Right atrium auricular region (tissue), 2 donors: ENCODE results near the gene PLCH1. TPM values are rescaled to one million over a fixed set of nuclear protein-coding genes. Genes with fewer than 3 reads are reported as not detected.

Source experiments
- DNase-seq: peaks from one replicate; pipeline ENCODE4 v3.0.0-alpha.2; 2019; ENCODE audit warnings: low spot score
- H3K27ac ChIP-seq, 2 donors: fragments of 200-600 bp; sonication (generic); 1 replicate in 1 of 2; 2 replicates in 1 of 2; pipeline ENCODE4 v1.5.1; 2016 to 2019
- H3K27me3 ChIP-seq, 2 donors: fragments of 200-600 bp; sonication (generic); one replicate each; pipeline versions ENCODE4 v1.5.1 to v1.6.0; 2017 to 2019
- H3K36me3 ChIP-seq: fragments of 200-600 bp; sonication (generic); one replicate; pipeline ENCODE4 v1.5.1; 2016
- H3K4me1 ChIP-seq, 2 donors: fragments of 200-600 bp; sonication (generic); one replicate each; pipeline versions ENCODE4 v1.5.1 to v1.6.0; 2017 to 2019
- H3K4me3 ChIP-seq, 2 donors: fragments of 200-600 bp; sonication (generic); 1 replicate in 1 of 2; 2 replicates in 1 of 2; pipeline ENCODE4 v1.5.1; 2017 to 2019; ENCODE audit warnings: mild to moderate bottlenecking in 1 of 2, moderate library complexity in 1 of 2
- H3K9me3 ChIP-seq, 2 donors: fragments of 200-600 bp; sonication (generic); one replicate each; pipeline ENCODE4 v1.5.1; 2019
- total RNA-seq, 2 donors: library from RNA; depleted of rRNA; stranded (reverse); fragments of >200 nt; gene quantifications; one replicate each; pipeline ENCODE4 v1.1.0, GENCODE V29; 2016
- TF ChIP-seq, protein P1 (sequence below), 2 donors: fragments of 200-600 bp; sonication (generic); IDR thresholded peaks; one replicate each; pipeline ENCODE4 v1.5.1; 2019; ENCODE audit warnings: antibody characterized with exemption in 2 of 2

PLCH1 gene
- total RNA-seq, 2 donors from 2014 or later: 1.4 to 1.5 TPM

DNA sequence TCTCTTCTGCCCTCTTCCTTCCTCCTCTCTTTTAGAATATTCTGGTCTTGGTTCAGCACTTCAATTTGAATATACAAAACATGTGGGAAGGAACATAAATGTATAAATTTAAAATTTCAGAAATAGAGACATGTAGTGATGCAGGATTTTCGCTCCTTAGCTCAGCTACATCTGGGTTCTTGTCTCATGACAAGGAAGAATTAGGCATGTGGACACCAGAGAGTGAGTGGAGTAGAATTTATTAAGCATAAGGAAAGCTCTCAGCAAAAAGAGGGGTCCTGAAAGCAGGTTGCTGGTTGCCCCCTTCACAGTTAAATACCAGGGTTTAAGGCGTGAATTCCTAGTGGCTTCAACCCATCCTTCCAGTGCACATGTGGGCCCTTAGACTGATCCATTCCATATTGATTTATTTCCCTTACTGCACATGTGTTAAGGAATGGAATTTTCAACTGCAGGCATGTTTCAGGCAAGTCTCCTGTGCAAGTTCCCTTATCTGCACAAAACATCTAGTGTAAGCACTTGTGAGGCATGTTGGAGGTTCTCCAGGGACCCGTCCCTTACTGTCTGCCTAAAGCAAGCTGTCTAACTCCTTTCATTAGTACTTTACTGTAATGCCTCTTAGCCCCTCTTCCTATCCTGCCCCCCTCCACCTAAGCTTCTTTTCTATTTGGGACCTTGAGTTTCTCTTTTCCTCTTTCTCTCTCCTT, 318.2 kb downstream of the PLCH1 start:
- TF ChIP-seq, protein P1, sequence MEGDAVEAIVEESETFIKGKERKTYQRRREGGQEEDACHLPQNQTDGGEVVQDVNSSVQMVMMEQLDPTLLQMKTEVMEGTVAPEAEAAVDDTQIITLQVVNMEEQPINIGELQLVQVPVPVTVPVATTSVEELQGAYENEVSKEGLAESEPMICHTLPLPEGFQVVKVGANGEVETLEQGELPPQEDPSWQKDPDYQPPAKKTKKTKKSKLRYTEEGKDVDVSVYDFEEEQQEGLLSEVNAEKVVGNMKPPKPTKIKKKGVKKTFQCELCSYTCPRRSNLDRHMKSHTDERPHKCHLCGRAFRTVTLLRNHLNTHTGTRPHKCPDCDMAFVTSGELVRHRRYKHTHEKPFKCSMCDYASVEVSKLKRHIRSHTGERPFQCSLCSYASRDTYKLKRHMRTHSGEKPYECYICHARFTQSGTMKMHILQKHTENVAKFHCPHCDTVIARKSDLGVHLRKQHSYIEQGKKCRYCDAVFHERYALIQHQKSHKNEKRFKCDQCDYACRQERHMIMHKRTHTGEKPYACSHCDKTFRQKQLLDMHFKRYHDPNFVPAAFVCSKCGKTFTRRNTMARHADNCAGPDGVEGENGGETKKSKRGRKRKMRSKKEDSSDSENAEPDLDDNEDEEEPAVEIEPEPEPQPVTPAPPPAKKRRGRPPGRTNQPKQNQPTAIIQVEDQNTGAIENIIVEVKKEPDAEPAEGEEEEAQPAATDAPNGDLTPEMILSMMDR (IDR thresholded peaks at IDR 0.05): no peak
- DNase-seq: no peak
- Histone ChIP-seq H3K27ac (no peak overlapping the region), H3K36me3 (no peaks in the 10 kb centered on the region), H3K4me1 (no peaks in the 10 kb centered on the region), H3K4me3 (no peak overlapping the region), H3K9me3 (peaks cover 0 to 30% of the 10 kb centered on the region in 2 donors), H3K27me3 (no peaks in the 10 kb centered on the region)

DNA sequence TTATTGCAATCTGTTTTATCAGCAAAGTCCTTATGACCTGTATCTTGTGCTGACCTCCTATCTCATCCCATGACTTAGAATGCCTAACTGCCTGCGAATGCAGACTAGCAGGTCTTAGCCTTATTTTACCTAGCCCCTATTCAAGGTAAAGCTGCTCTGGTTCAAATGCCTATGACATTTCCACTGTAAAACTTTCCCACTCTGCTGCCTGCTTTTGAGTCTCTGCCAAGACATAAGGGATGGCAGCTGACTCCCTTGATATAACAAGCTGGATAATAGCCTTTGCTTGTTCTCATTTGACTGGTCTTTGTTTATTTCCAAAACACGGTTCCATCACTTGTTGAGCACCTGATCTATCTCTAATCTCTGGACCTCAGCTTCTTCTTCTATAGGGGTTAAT, 319.5 kb downstream of the PLCH1 start:
- Histone ChIP-seq H3K9me3 (peaks cover 0 to 30% of the 10 kb centered on the region in 2 donors), H3K27me3 (no peaks in the 10 kb centered on the region), H3K4me1 (no peaks in the 10 kb centered on the region), H3K27ac (no peak overlapping the region), H3K4me3 (no peak overlapping the region), H3K36me3 (no peaks in the 10 kb centered on the region)
- TF ChIP-seq, protein P1 (IDR thresholded peaks at IDR 0.05): no peak
- DNase-seq: no peak

DNA sequence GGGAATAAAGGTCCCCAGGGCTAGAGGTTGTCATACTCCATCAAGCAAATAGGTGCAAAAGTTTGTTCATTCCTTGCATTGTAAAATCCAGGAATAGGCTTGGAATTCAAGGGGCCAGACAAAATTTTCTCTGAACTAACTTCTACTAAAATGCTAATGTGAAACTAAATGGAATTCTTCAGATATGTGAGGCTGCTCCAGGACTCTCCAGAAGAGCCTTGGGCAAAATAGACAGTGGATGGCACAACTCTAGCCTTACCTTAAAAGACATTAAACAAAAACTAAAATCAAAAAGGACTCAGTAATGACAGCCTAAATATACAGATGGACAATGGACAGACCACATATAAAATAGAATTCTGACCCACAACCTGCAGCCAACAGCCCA, 320.6 kb downstream of the PLCH1 start:
- H3K4me3 ChIP-seq: no peak overlapping the region
- H3K9me3 ChIP-seq: peaks cover 0 to 22% of the 10 kb centered on the region in 2 donors
- TF ChIP-seq, protein P1 (IDR thresholded peaks at IDR 0.05): no peak
- no peaks in the 10 kb centered on the region for H3K36me3 ChIP-seq
- no peaks in the 10 kb centered on the region for H3K27me3 ChIP-seq
- H3K4me1 ChIP-seq: no peaks in the 10 kb centered on the region
- H3K27ac ChIP-seq: no peak overlapping the region
- DNase-seq: no peak

DNA sequence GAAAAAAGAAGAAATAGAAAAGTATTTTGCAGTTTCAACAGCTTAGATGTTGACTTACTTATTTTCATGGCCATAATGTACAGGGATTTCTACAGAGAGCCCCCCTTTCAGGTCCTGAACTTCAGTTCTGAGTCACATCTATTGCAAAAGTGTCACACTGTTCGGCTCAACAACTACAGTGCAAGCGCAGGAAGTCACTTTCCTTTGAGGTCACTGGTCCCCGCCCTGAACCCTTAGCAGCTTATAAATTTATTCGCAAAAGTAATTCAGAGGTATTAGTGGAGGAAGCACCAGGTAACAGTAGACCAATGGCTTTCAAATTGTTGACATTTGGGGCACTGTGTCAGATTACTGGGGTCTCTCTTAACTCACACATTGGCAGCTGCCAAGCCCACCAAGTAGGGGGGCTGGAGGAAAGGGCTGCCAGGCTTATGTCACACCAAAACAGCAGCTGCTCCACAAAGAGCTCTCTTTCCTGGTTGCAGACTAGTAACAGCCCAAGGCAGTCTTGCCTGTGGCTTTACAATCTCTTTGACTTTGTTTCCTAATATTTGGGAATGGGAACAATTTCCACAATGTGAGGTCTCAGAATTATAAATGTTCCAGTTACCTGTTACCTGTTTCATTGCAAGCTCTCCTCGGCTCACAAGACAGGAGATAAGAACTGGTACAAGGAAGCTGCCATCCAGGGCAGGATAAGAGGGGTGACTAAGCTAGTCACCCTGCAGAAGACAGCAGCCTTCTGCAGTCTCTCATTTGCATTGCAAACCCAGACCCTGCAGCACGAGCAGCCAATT, 321.1 kb downstream of the PLCH1 start:
- DNase-seq: no peak
- no peak overlapping the region for H3K27ac ChIP-seq
- no peaks in the 10 kb centered on the region for H3K27me3 ChIP-seq
- TF ChIP-seq, protein P1 (IDR thresholded peaks at IDR 0.05): no peak
- peaks cover 0 to 16% of the 10 kb centered on the region in 2 donors for H3K9me3 ChIP-seq
- no peaks in the 10 kb centered on the region for H3K36me3 ChIP-seq
- H3K4me3 ChIP-seq: no peak overlapping the region
- no peaks in the 10 kb centered on the region for H3K4me1 ChIP-seq

DNA sequence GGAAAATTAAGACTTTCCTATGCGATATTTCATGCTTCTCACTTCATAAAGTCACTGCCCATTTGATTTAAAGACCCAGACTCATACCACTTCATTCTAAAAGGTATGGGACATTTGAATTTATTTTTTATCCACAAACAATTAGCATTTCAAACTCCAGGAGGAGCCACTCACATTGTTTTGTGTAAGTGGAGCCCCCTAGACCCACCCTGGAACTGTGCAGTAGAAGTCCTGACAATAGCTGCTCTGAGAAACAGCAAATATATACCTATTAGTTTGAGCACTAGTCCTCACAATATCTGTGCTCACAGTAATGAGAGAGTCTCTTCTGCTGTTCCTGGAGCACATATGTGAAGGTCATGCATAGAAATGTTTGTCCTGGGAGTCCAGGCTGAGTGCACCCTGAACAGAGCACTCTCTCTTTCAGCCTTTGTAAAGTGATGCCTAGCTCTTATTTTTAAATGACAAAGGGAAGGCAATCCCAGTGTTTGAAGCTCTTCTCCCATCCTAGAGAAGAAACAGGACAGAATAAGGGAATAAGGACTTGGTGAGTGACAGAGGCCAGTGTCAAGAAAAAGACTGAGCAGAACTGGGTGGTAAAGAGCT, 323.9 kb downstream of the PLCH1 start:
- Histone ChIP-seq H3K9me3 (peaks cover 0 to 2% of the 10 kb centered on the region in 2 donors), H3K4me3 (no peak overlapping the region), H3K36me3 (no peaks in the 10 kb centered on the region), H3K4me1 (no peaks in the 10 kb centered on the region), H3K27me3 (no peaks in the 10 kb centered on the region), H3K27ac (no peak overlapping the region)
- DNase-seq: no peak
- TF ChIP-seq, protein P1 (IDR thresholded peaks at IDR 0.05): no peak
